HepG2 (cell line): ENCODE results near the gene NTN4. TPM values are rescaled to one million over a fixed set of nuclear protein-coding genes. Genes with fewer than 3 reads are reported as not detected.

Source experiments
- ARHGAP35 ChIP-seq: sonication (generic); formaldehyde crosslinking; IDR thresholded peaks from 2 replicates; pipeline ENCODE4 v1.9.0; 2022; ENCODE audit warnings: mild to moderate bottlenecking, inconsistent platforms, moderate library complexity, missing genetic modification reagents, borderline replicate concordance
- CEBPZ ChIP-seq: IDR thresholded peaks from 2 replicates; pipeline ENCODE4 v1.6.1; 2012; ENCODE audit warnings: low read length, improper control_type of control experiment
- MLLT10 ChIP-seq: sonication (generic); formaldehyde crosslinking; IDR thresholded peaks from 2 replicates; pipeline ENCODE4 v1.4.0; 2020; ENCODE audit warnings: missing genetic modification reagents
- REL ChIP-seq: sonication (generic); formaldehyde crosslinking; conservative IDR thresholded peaks from 2 replicates; pipeline ENCODE4 v1.8.0; 2022; ENCODE audit warnings: mild to moderate bottlenecking, missing genetic modification reagents, moderate library complexity
- TARDBP ChIP-seq: sonication (generic); formaldehyde crosslinking; IDR thresholded peaks from 2 replicates; pipeline ENCODE4 v1.8.0; 2022; ENCODE audit warnings: mild to moderate bottlenecking, missing genetic modification reagents
- TFE3 ChIP-seq: IDR thresholded peaks from 2 replicates; pipeline ENCODE4 v1.6.1; 2016
- ZFY ChIP-seq: sonication (generic); formaldehyde crosslinking; IDR thresholded peaks from 2 replicates; pipeline ENCODE4 v1.4.0; 2020; ENCODE audit warnings: missing genetic modification reagents
- ZNF101 ChIP-seq: sonication (generic); formaldehyde crosslinking; IDR thresholded peaks from 2 replicates; pipeline ENCODE4 v1.4.0; 2020; ENCODE audit warnings: mild to moderate bottlenecking, low read depth, missing genetic modification reagents, borderline replicate concordance
- ZNF24 ChIP-seq: fragments of 450-650 bp; IDR thresholded peaks from 2 replicates; pipeline ENCODE4 v1.6.1; 2017; ENCODE audit warnings: antibody characterized with exemption, mild to moderate bottlenecking
- ZNF343 ChIP-seq: sonication (generic); formaldehyde crosslinking; IDR thresholded peaks from 2 replicates; pipeline ENCODE4 v1.4.0; 2020; ENCODE audit warnings: mild to moderate bottlenecking, missing genetic modification reagents
- ZNF382 ChIP-seq: sonication (generic); formaldehyde crosslinking; IDR thresholded peaks from 2 replicates; pipeline ENCODE4 v1.5.0; 2020; ENCODE audit warnings: missing genetic modification reagents, mild to moderate bottlenecking, borderline replicate concordance
- ZNF558 ChIP-seq: sonication (generic); formaldehyde crosslinking; IDR thresholded peaks from 2 replicates; pipeline ENCODE4 v1.9.0; 2022; ENCODE audit warnings: mild to moderate bottlenecking, missing genetic modification reagents, borderline replicate concordance
- ZNF879 ChIP-seq: sonication (generic); formaldehyde crosslinking; IDR thresholded peaks from 2 replicates; pipeline ENCODE4 v1.8.1; 2023; ENCODE audit warnings: missing genetic modification reagents
- ZSCAN30 ChIP-seq: sonication (generic); formaldehyde crosslinking; IDR thresholded peaks from 2 replicates; pipeline ENCODE4 v1.5.0; 2020; ENCODE audit warnings: mild to moderate bottlenecking, missing genetic modification reagents
- polyA plus RNA-seq, 8 experiments: library from polyadenylated mRNA; depleted of rRNA in 3 of 8; stranded (reverse) in 7 of 8; unstranded in 1 of 8; fragments of >200 nt; fragmentation: Illumina TruSeq in 4 of 8; extraction: Trizol in 4 of 8; gene quantifications; 2 replicates each; pipeline versions ENCODE4 v1.2.1 to v1.2.3, GENCODE V29; 2011 to 2016; ENCODE audit warnings: low read depth in 4 of 8, missing spikeins in 1 of 8, mixed read lengths in 1 of 8; ENCODE audit not compliant: insufficient read depth in 1 of 8
- total RNA-seq, 5 experiments: library from RNA; depleted of rRNA; stranded (reverse); fragments of >200 nt; fragmentation: Illumina TruSeq; extraction: Trizol; gene quantifications; 2 replicates each; pipeline ENCODE4 v1.2.3, GENCODE V29; 2016; ENCODE audit warnings: low read depth in 1 of 5
- TF ChIP-seq, protein P1 (sequence below): sonication (generic); formaldehyde crosslinking; IDR thresholded peaks from 2 replicates; pipeline ENCODE4 v1.5.0; 2020; ENCODE audit warnings: missing genetic modification reagents
- TF ChIP-seq, protein P2 (sequence below): sonication (generic); formaldehyde crosslinking; IDR thresholded peaks from 2 replicates; pipeline ENCODE4 v1.5.0; 2020; ENCODE audit warnings: mild to moderate bottlenecking, missing genetic modification reagents
- TF ChIP-seq, protein P3 (sequence below): sonication (generic); formaldehyde crosslinking; IDR thresholded peaks from 2 replicates; pipeline ENCODE4 v1.4.0; 2020; ENCODE audit warnings: missing genetic modification reagents, borderline replicate concordance

Gene NTN4
- total and polyA plus RNA-seq, 2 of the 13 experiments (the other 11 are each of a cell fraction or from before 2014, with no cell fraction given), result 7.8 to 11.5 TPM

DNA sequence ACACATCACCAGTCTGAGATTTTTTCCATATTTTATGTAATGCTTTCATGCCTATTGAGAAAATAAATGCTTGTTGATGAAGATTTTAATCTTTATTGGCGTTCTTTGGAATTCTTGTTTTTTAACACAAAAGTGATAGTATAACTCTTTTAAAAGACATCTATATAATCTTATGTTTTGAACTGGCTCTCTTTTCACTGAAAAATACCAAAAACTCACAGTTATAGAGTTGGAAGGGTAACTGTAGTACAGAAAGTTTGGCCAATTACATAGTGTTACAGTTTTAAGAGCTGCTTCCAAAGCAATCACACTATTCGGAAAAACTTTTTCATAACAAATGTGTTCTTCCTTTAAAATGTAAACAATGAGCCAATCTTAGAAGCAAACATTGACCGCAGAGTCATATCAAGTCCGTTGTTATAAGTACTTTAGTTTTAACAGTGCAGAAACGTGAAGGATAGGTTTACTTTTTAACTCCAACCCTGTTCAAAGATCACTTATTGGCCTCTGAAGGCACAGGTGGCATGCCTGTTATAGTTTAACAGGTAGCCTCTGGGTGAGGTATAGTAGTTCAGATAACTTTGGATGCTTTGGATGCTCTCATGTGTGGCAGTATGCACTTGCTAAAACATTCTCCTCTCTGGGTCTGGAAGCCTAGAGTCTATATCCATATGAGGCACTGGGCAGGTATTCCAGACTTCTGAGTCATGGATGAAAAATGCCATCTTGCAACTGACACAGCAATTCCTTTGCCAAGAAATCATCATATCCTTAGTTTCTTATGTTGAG lies 12.1 kb upstream of the NTN4 start (continued):
- TF ChIP-seq ZNF343 (CRISPR knock-in tag), result no peak
- TF ChIP-seq TARDBP (CRISPR knock-in tag), result peak; percentile 87
- no peak for TF ChIP-seq ZSCAN30 (CRISPR knock-in tag)
- TF ChIP-seq ARHGAP35, result no peak
- no peak for TF ChIP-seq ZNF879 (CRISPR knock-in tag)
- no peak for TF ChIP-seq CEBPZ
- TF ChIP-seq, protein P1, sequence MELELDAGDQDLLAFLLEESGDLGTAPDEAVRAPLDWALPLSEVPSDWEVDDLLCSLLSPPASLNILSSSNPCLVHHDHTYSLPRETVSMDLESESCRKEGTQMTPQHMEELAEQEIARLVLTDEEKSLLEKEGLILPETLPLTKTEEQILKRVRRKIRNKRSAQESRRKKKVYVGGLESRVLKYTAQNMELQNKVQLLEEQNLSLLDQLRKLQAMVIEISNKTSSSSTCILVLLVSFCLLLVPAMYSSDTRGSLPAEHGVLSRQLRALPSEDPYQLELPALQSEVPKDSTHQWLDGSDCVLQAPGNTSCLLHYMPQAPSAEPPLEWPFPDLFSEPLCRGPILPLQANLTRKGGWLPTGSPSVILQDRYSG (CRISPR knock-in tag), result no peak
- TF ChIP-seq, protein P2, sequence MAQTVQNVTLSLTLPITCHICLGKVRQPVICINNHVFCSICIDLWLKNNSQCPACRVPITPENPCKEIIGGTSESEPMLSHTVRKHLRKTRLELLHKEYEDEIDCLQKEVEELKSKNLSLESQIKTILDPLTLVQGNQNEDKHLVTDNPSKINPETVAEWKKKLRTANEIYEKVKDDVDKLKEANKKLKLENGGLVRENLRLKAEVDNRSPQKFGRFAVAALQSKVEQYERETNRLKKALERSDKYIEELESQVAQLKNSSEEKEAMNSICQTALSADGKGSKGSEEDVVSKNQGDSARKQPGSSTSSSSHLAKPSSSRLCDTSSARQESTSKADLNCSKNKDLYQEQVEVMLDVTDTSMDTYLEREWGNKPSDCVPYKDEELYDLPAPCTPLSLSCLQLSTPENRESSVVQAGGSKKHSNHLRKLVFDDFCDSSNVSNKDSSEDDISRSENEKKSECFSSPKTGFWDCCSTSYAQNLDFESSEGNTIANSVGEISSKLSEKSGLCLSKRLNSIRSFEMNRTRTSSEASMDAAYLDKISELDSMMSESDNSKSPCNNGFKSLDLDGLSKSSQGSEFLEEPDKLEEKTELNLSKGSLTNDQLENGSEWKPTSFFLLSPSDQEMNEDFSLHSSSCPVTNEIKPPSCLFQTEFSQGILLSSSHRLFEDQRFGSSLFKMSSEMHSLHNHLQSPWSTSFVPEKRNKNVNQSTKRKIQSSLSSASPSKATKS (CRISPR knock-in tag), result no peak
- TF ChIP-seq TFE3 (CRISPR knock-in tag), result no peak
- no peak for TF ChIP-seq ZNF101
- no peak for TF ChIP-seq ZNF558 (CRISPR knock-in tag)
- TF ChIP-seq, protein P3, sequence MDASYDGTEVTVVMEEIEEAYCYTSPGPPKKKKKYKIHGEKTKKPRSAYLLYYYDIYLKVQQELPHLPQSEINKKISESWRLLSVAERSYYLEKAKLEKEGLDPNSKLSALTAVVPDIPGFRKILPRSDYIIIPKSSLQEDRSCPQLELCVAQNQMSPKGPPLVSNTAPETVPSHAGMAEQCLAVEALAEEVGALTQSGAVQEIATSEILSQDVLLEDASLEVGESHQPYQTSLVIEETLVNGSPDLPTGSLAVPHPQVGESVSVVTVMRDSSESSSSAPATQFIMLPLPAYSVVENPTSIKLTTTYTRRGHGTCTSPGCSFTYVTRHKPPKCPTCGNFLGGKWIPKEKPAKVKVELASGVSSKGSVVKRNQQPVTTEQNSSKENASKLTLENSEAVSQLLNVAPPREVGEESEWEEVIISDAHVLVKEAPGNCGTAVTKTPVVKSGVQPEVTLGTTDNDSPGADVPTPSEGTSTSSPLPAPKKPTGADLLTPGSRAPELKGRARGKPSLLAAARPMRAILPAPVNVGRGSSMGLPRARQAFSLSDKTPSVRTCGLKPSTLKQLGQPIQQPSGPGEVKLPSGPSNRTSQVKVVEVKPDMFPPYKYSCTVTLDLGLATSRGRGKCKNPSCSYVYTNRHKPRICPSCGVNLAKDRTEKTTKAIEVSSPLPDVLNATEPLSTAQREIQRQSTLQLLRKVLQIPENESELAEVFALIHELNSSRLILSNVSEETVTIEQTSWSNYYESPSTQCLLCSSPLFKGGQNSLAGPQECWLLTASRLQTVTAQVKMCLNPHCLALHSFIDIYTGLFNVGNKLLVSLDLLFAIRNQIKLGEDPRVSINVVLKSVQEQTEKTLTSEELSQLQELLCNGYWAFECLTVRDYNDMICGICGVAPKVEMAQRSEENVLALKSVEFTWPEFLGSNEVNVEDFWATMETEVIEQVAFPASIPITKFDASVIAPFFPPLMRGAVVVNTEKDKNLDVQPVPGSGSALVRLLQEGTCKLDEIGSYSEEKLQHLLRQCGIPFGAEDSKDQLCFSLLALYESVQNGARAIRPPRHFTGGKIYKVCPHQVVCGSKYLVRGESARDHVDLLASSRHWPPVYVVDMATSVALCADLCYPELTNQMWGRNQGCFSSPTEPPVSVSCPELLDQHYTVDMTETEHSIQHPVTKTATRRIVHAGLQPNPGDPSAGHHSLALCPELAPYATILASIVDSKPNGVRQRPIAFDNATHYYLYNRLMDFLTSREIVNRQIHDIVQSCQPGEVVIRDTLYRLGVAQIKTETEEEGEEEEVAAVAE, result no peak
- no peak for TF ChIP-seq ZFY (CRISPR knock-in tag)
- TF ChIP-seq ZNF24, result no peak
- no peak for TF ChIP-seq ZNF382
- no peak for TF ChIP-seq REL (CRISPR knock-in tag)
- no peak for TF ChIP-seq MLLT10 (CRISPR knock-in tag)
